HT-29 (cell line): ENCODE measurements around the gene TBC1D3B. TPM values are rescaled to one million over a fixed set of nuclear protein-coding genes. Genes with fewer than 3 reads are reported as not detected.
"Not testable (repeated sequence)": the region's sequence is repeated elsewhere in the genome, so short reads cannot be mapped to it uniquely, and the experiment has no call there.

Experiments
- DNase-seq: peaks from one replicate; pipeline ENCODE4 v3.0.0-alpha.2; 2015; ENCODE audit warnings: low spot score
- total RNA-seq: library from RNA; depleted of rRNA; stranded (reverse); fragments of >200 nt; shearing (Covaris generic); gene quantifications from 2 replicates; pipeline ENCODE4 v1.2.3, GENCODE V29; 2014

TBC1D3B gene
- total RNA-seq, 1 experiment from 2014 or later: 18.6 TPM

- not testable (repeated sequence) for DNase-seq
Measured at GRCh38 chr17:36181446-36182175, 5.2 kb upstream of the TBC1D3B start.

- DNase-seq: not testable (repeated sequence)
Measured at GRCh38 chr17:36168836-36169235, 7.6 kb downstream of the TBC1D3B start.

- no peak for DNase-seq
Measured at GRCh38 chr17:36153895-36154610, 22.4 kb downstream of the TBC1D3B start.

- DNase-seq: no peak
Measured at GRCh38 chr17:36152639-36153120, 23.8 kb downstream of the TBC1D3B start.

GRCh38 chr17:36151891-36152638, 24.4 kb downstream of the TBC1D3B start:
- no peak for DNase-seq

GRCh38 chr17:36149296-36149820, 27.1 kb downstream of the TBC1D3B start:
- no peak for DNase-seq

GRCh38 chr17:36148559-36149295, 27.7 kb downstream of the TBC1D3B start:
- DNase-seq: peak; percentile 98

GRCh38 chr17:36147601-36148000, 28.8 kb downstream of the TBC1D3B start:
- no peak for DNase-seq

GRCh38 chr17:36144981-36145729, 31.3 kb downstream of the TBC1D3B start:
- no peak for DNase-seq

- DNase-seq: no peak
Measured at GRCh38 chr17:36144014-36144413, 32.4 kb downstream of the TBC1D3B start.

- no peak for DNase-seq
Measured at GRCh38 chr17:36142806-36143205, 33.6 kb downstream of the TBC1D3B start.

GRCh38 chr17:36142235-36142634, 34.2 kb downstream of the TBC1D3B start:
- DNase-seq: no peak

GRCh38 chr17:36136439-36136838, 40.0 kb downstream of the TBC1D3B start:
- no peak for DNase-seq

GRCh38 chr17:36136036-36136435, 40.4 kb downstream of the TBC1D3B start:
- peak; percentile 83 for DNase-seq

- DNase-seq: no peak
Measured at GRCh38 chr17:36135465-36135864, 41.0 kb downstream of the TBC1D3B start.

- peak; percentile 81 for DNase-seq
Measured at GRCh38 chr17:36133602-36134236, 42.7 kb downstream of the TBC1D3B start.

GRCh38 chr17:36132421-36132831, 44.0 kb downstream of the TBC1D3B start:
- no peak for DNase-seq

- no peak for DNase-seq
Measured at GRCh38 chr17:36131931-36132330, 44.5 kb downstream of the TBC1D3B start.

- peak; percentile 62 for DNase-seq
Measured at GRCh38 chr17:36131421-36131820, 45.0 kb downstream of the TBC1D3B start.

GRCh38 chr17:36130346-36130745, 46.1 kb downstream of the TBC1D3B start:
- no peak for DNase-seq
